Osteocyte (in vitro differentiated cells): Measurements from ENCODE around the gene CLIC6. TPM values are rescaled to one million over a fixed set of nuclear protein-coding genes. Genes with fewer than 3 reads are reported as not detected.
A peak's percentile ranks its signal among the peaks of the same experiment; 100 is the strongest.
"Not testable (repeated sequence)": the region's sequence is repeated elsewhere in the genome, so short reads cannot be mapped to it uniquely, and the experiment has no call there.

Experiments used
- DNase-seq: peaks from one replicate; pipeline ENCODE4 v3.0.0; 2021; ENCODE audit warnings: mixed read lengths; ENCODE audit not compliant: unreplicated experiment; ENCODE audit errors: extremely low spot score
- H3K27ac Mint-ChIP-seq: one replicate; pipeline ENCODE4 v1.8.0; 2021; ENCODE audit warnings: mild to moderate bottlenecking, mixed read lengths; ENCODE audit not compliant: unreplicated experiment
- H3K27me3 Mint-ChIP-seq: one replicate; pipeline ENCODE4 v1.8.0; 2021; ENCODE audit warnings: mixed read lengths; ENCODE audit not compliant: unreplicated experiment
- H3K36me3 Mint-ChIP-seq: one replicate; pipeline ENCODE4 v1.8.0; 2021; ENCODE audit warnings: mixed read lengths; ENCODE audit not compliant: unreplicated experiment
- H3K4me1 Mint-ChIP-seq: one replicate; pipeline ENCODE4 v1.8.0; 2021; ENCODE audit warnings: mixed read lengths; ENCODE audit not compliant: unreplicated experiment
- H3K4me3 Mint-ChIP-seq: one replicate; pipeline ENCODE4 v1.8.0; 2021; ENCODE audit warnings: mild to moderate bottlenecking, moderate library complexity, mixed read lengths; ENCODE audit not compliant: unreplicated experiment
- H3K9me3 Mint-ChIP-seq: one replicate; pipeline ENCODE4 v1.8.0; 2021; ENCODE audit warnings: mixed read lengths; ENCODE audit not compliant: unreplicated experiment
- CTCF ChIP-seq: fragments of 200-600 bp; sonication (generic); IDR thresholded peaks from 2 replicates; pipeline ENCODE4 v1.5.0; 2021; ENCODE audit warnings: antibody characterized with exemption, mild to moderate bottlenecking, moderate library complexity
- total RNA-seq: library from RNA; stranded (reverse); gene quantifications from 2 replicates; pipeline ENCODE4 v1.2.1, GENCODE V29; 2021

Gene CLIC6
- total RNA-seq, 1 donor from 2014 or later: 0.40 TPM

- Mint-ChIP-seq H3K36me3 (no peaks in the 10 kb centered on the region), H3K9me3 (no peaks in the 10 kb centered on the region), H3K4me3 (no peak overlapping the region), H3K27me3 (peaks cover 3% of the 10 kb centered on the region), H3K27ac (peak overlapping the region; percentile 69), H3K4me1 (peaks cover 25% of the 10 kb centered on the region)
- no peak for DNase-seq
- TF ChIP-seq CTCF: no peak
Observed at GRCh38 chr21:34713621-34714020, 44.8 kb downstream of the CLIC6 start.

- DNase-seq: no peak
- Mint-ChIP-seq H3K36me3 (no peaks in the 10 kb centered on the region), H3K27me3 (peaks cover 2% of the 10 kb centered on the region), H3K9me3 (no peaks in the 10 kb centered on the region), H3K4me1 (peaks cover 25% of the 10 kb centered on the region), H3K4me3 (no peak overlapping the region), H3K27ac (no peak overlapping the region)
- TF ChIP-seq CTCF: no peak
Observed at GRCh38 chr21:34715518-34715917, 46.7 kb downstream of the CLIC6 start.

- peaks cover 25% of the 10 kb centered on the region for H3K4me1 Mint-ChIP-seq
- H3K27me3 Mint-ChIP-seq: peaks cover 2% of the 10 kb centered on the region
- no peak overlapping the region for H3K27ac Mint-ChIP-seq
- TF ChIP-seq CTCF: no peak
- no peaks in the 10 kb centered on the region for H3K36me3 Mint-ChIP-seq
- no peak overlapping the region for H3K4me3 Mint-ChIP-seq
- no peak for DNase-seq
- no peaks in the 10 kb centered on the region for H3K9me3 Mint-ChIP-seq
Observed at GRCh38 chr21:34715985-34716596, 47.3 kb downstream of the CLIC6 start.

GRCh38 chr21:34718529-34718928, 49.7 kb downstream of the CLIC6 start:
- not testable (repeated sequence) for DNase-seq, H3K36me3 Mint-ChIP-seq, H3K4me3 Mint-ChIP-seq, H3K27me3 Mint-ChIP-seq, H3K9me3 Mint-ChIP-seq, H3K27ac Mint-ChIP-seq
- H3K4me1 Mint-ChIP-seq: peaks cover 10% of the 10 kb centered on the region

GRCh38 chr21:34722684-34723300, 54.0 kb downstream of the CLIC6 start:
- Mint-ChIP-seq H3K4me1 (peaks cover 7% of the 10 kb centered on the region), H3K4me3 (no peak overlapping the region), H3K36me3 (no peaks in the 10 kb centered on the region), H3K27me3 (peaks cover 5% of the 10 kb centered on the region), H3K9me3 (no peaks in the 10 kb centered on the region), H3K27ac (no peak overlapping the region)
- no peak for DNase-seq
- peak; percentile 41 for TF ChIP-seq CTCF
